WTC11 (cell line): Measurements from ENCODE around the gene FAM3C. TPM values are rescaled to one million over a fixed set of nuclear protein-coding genes. Genes with fewer than 3 reads are reported as not detected.

Experiments
- ATAC-seq: fragments of 200-7000 bp; cut with Tn5 transposase; 2 replicates; pipeline ENCODE4 v1.10.0; 2021; ENCODE audit warnings: mild to moderate bottlenecking, moderate library complexity
- CTCF ChIA-PET: fragments of 300-600 bp; sonication (Branson Sonifier 250); formaldehyde crosslinking; loops from one replicate; lab custom pipeline; 2021; ENCODE audit warnings: antibody characterized with exemption; lab: Charles Lee
- POLR2A ChIA-PET: fragments of 350-600 bp; sonication (Branson Sonifier 250); formaldehyde crosslinking; loops from one replicate; lab custom pipeline; 2021; ENCODE audit warnings: antibody characterized with exemption; lab: Charles Lee
- DNase-seq: peaks from one replicate; pipeline ENCODE4 v3.0.0; 2021; ENCODE audit warnings: low spot score
- H3K27ac Mint-ChIP-seq: 2 replicates; pipeline ENCODE4 v1.8.0; 2021; ENCODE audit warnings: mixed read lengths
- H3K27me3 Mint-ChIP-seq: 2 replicates; pipeline ENCODE4 v1.8.0; 2021; ENCODE audit warnings: low read depth, mild to moderate bottlenecking, moderate library complexity, mixed read lengths
- H3K36me3 Mint-ChIP-seq: 2 replicates; pipeline ENCODE4 v1.8.0; 2021; ENCODE audit warnings: mixed read lengths
- H3K4me1 Mint-ChIP-seq: 2 replicates; pipeline ENCODE4 v1.8.0; 2022; ENCODE audit warnings: mixed read lengths
- H3K4me3 Mint-ChIP-seq: 2 replicates; pipeline ENCODE4 v1.8.0; 2021; ENCODE audit warnings: mild to moderate bottlenecking, moderate library complexity, mixed read lengths
- H3K9me3 Mint-ChIP-seq: 2 replicates; pipeline ENCODE4 v1.8.0; 2021; ENCODE audit warnings: mixed read lengths
- CBFB ChIP-seq: sonication (generic); formaldehyde crosslinking; IDR thresholded peaks from 2 replicates; pipeline ENCODE4 v1.8.1; 2022; ENCODE audit warnings: mild to moderate bottlenecking, low read depth, missing genetic modification reagents
- CREB1 ChIP-seq: sonication (generic); formaldehyde crosslinking; IDR thresholded peaks from 2 replicates; pipeline ENCODE4 v1.8.0; 2023; ENCODE audit warnings: mild to moderate bottlenecking, missing genetic modification reagents
- CREM ChIP-seq: sonication (generic); formaldehyde crosslinking; IDR thresholded peaks from 2 replicates; pipeline ENCODE4 v1.8.1; 2022; ENCODE audit warnings: mild to moderate bottlenecking, missing genetic modification reagents, moderate library complexity
- ELF4 ChIP-seq: sonication (generic); formaldehyde crosslinking; IDR thresholded peaks from 2 replicates; pipeline ENCODE4 v1.8.1; 2022; ENCODE audit warnings: low read depth, mild to moderate bottlenecking, moderate library complexity, missing genetic modification reagents
- ETV6 ChIP-seq: sonication (generic); formaldehyde crosslinking; IDR thresholded peaks from 2 replicates; pipeline ENCODE4 v1.8.1; 2022; ENCODE audit warnings: mild to moderate bottlenecking, missing genetic modification reagents
- JAZF1 ChIP-seq: fragments of 250-450 bp; sonication (Bioruptor Pico); IDR thresholded peaks from 2 replicates; pipeline ENCODE4 v1.9.0; 2021; ENCODE audit warnings: moderate library complexity, mild to moderate bottlenecking, inconsistent platforms
- RORB ChIP-seq: fragments of 250-450 bp; sonication (Bioruptor Pico); IDR thresholded peaks from 2 replicates; pipeline ENCODE4 v1.9.0; 2021; ENCODE audit warnings: mild to moderate bottlenecking
- SP1 ChIP-seq: sonication (generic); formaldehyde crosslinking; conservative IDR thresholded peaks from 2 replicates; pipeline ENCODE4 v1.8.1; 2022; ENCODE audit warnings: missing genetic modification reagents
- TEAD4 ChIP-seq: sonication (generic); formaldehyde crosslinking; IDR thresholded peaks from 2 replicates; pipeline ENCODE4 v1.8.0; 2022; ENCODE audit warnings: mild to moderate bottlenecking, missing genetic modification reagents
- TP53 ChIP-seq: sonication (generic); formaldehyde crosslinking; IDR thresholded peaks from 2 replicates; pipeline ENCODE4 v1.8.1; 2023; ENCODE audit warnings: mild to moderate bottlenecking, missing genetic modification reagents
- ZNF232 ChIP-seq: sonication (generic); formaldehyde crosslinking; IDR thresholded peaks from 2 replicates; pipeline ENCODE4 v1.8.0; 2022; ENCODE audit warnings: mild to moderate bottlenecking, missing genetic modification reagents
- ZNF317 ChIP-seq: sonication (generic); formaldehyde crosslinking; IDR thresholded peaks from 2 replicates; pipeline ENCODE4 v1.8.1; 2023; ENCODE audit warnings: low read depth, mild to moderate bottlenecking, moderate library complexity, missing genetic modification reagents, borderline replicate concordance
- ZNF671 ChIP-seq: fragments of 250-450 bp; sonication (Bioruptor Pico); IDR thresholded peaks from 2 replicates; pipeline ENCODE4 v1.8.0; 2021; ENCODE audit warnings: mild to moderate bottlenecking
- total RNA-seq: library from RNA; stranded (reverse); gene quantifications from 3 replicates; pipeline ENCODE4 v1.2.3, GENCODE V29; 2021
- TF ChIP-seq, protein P1 (sequence below): sonication (generic); formaldehyde crosslinking; IDR thresholded peaks from 2 replicates; pipeline ENCODE4 v1.8.1; 2022; ENCODE audit warnings: low read depth, mild to moderate bottlenecking, moderate library complexity, missing genetic modification reagents, borderline replicate concordance
- TF ChIP-seq, protein P2 (sequence below): sonication (generic); formaldehyde crosslinking; IDR thresholded peaks from 2 replicates; pipeline ENCODE4 v1.8.1; 2022; ENCODE audit warnings: mild to moderate bottlenecking, missing genetic modification reagents, moderate library complexity, borderline replicate concordance
- TF ChIP-seq, protein P3 (sequence below): sonication (generic); formaldehyde crosslinking; conservative IDR thresholded peaks from 2 replicates; pipeline ENCODE4 v1.8.1; 2022; ENCODE audit warnings: mild to moderate bottlenecking, missing genetic modification reagents
- TF ChIP-seq, protein P4 (sequence below): sonication (generic); formaldehyde crosslinking; IDR thresholded peaks from 2 replicates; pipeline ENCODE4 v1.8.1; 2023; ENCODE audit warnings: mild to moderate bottlenecking, missing genetic modification reagents, moderate library complexity
- TF ChIP-seq, protein P5 (sequence below): sonication (generic); formaldehyde crosslinking; IDR thresholded peaks from 2 replicates; pipeline ENCODE4 v1.8.0; 2022; ENCODE audit warnings: mild to moderate bottlenecking, missing genetic modification reagents
- TF ChIP-seq, protein P6 (sequence below): sonication (generic); formaldehyde crosslinking; IDR thresholded peaks from 2 replicates; pipeline ENCODE4 v1.8.0; 2023; ENCODE audit warnings: mild to moderate bottlenecking, missing genetic modification reagents
- TF ChIP-seq, protein P7 (sequence below): sonication (generic); formaldehyde crosslinking; IDR thresholded peaks from 2 replicates; pipeline ENCODE4 v1.8.0; 2022; ENCODE audit warnings: mild to moderate bottlenecking, missing genetic modification reagents
- TF ChIP-seq, protein P8 (sequence below): fragments of 250-450 bp; sonication (Bioruptor Pico); IDR thresholded peaks from 2 replicates; pipeline ENCODE4 v1.8.0; 2021; ENCODE audit warnings: mild to moderate bottlenecking
- TF ChIP-seq, protein P9 (sequence below): sonication (generic); formaldehyde crosslinking; IDR thresholded peaks from 2 replicates; pipeline ENCODE4 v1.8.1; 2023; ENCODE audit warnings: mild to moderate bottlenecking, moderate library complexity, missing genetic modification reagents

The FAM3C gene
- total RNA-seq, 1 experiment from 2014 or later, result 65.7 TPM

DNA sequence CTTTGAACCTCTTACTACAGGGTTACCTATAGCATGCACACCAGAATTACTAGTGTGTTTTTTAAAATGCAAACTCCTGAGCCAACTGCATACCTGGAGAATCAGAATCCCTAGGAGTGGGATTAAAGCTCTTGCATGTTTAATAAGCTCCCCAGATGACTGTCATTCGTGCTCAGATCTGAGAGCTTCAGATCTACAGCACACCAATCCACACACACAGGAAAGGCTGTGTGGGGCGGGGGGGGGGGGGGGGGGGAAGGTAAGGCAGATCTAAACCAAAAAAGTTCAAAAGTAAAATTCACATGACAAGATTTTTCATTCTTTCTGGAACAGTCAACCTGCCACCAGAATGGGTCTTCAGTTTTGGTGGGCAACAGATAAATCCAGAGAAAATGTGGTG lies 5.5 kb downstream of the FAM3C start (continued):
- TF ChIP-seq, protein P1, sequence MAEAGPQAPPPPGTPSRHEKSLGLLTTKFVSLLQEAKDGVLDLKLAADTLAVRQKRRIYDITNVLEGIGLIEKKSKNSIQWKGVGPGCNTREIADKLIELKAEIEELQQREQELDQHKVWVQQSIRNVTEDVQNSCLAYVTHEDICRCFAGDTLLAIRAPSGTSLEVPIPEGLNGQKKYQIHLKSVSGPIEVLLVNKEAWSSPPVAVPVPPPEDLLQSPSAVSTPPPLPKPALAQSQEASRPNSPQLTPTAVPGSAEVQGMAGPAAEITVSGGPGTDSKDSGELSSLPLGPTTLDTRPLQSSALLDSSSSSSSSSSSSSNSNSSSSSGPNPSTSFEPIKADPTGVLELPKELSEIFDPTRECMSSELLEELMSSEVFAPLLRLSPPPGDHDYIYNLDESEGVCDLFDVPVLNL (CRISPR knock-in tag), result no peak
- TF ChIP-seq ZNF317 (no peak), SP1 (no peak), CREB1 (CRISPR knock-in tag) (no peak)
- TF ChIP-seq, all 79 proteins: peak for 0

DNA sequence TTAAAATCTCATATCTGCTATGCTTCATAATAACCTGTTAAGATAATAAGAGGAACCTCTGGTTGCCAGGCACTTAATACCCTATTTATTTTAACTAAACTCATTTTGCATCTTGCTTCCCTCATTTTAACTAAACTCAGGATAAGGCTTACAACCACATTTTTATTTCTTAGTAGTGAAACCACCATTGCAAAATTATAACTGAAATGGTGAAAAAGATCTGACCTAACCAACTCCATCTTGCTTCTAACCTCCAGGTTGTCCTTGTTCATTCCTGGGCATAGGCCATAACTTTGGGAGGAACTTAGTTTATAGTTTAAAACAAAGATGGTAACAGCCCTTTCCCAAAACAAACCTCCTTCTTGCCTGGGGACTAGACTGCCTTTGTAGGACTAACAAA lies 6.0 kb downstream of the FAM3C start:
- POLR2A ChIA-PET, result no interaction called here
- TF ChIP-seq, protein P2, sequence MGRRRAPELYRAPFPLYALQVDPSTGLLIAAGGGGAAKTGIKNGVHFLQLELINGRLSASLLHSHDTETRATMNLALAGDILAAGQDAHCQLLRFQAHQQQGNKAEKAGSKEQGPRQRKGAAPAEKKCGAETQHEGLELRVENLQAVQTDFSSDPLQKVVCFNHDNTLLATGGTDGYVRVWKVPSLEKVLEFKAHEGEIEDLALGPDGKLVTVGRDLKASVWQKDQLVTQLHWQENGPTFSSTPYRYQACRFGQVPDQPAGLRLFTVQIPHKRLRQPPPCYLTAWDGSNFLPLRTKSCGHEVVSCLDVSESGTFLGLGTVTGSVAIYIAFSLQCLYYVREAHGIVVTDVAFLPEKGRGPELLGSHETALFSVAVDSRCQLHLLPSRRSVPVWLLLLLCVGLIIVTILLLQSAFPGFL (CRISPR knock-in tag), result no peak
- TF ChIP-seq ELF4, result no peak
- no peak for TF ChIP-seq RORB (CRISPR knock-in tag)
- no peak for TF ChIP-seq CREM (CRISPR knock-in tag)
- TF ChIP-seq, protein P3, sequence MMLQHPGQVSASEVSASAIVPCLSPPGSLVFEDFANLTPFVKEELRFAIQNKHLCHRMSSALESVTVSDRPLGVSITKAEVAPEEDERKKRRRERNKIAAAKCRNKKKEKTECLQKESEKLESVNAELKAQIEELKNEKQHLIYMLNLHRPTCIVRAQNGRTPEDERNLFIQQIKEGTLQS, result no peak
- no peak for TF ChIP-seq ETV6 (CRISPR knock-in tag)
- no peak for TF ChIP-seq TP53
- no peak for TF ChIP-seq ZNF671 (CRISPR knock-in tag)
- TF ChIP-seq, protein P4, sequence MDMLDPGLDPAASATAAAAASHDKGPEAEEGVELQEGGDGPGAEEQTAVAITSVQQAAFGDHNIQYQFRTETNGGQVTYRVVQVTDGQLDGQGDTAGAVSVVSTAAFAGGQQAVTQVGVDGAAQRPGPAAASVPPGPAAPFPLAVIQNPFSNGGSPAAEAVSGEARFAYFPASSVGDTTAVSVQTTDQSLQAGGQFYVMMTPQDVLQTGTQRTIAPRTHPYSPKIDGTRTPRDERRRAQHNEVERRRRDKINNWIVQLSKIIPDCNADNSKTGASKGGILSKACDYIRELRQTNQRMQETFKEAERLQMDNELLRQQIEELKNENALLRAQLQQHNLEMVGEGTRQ, result no peak
- no peak for TF ChIP-seq TEAD4 (CRISPR knock-in tag)
- TF ChIP-seq, protein P5, sequence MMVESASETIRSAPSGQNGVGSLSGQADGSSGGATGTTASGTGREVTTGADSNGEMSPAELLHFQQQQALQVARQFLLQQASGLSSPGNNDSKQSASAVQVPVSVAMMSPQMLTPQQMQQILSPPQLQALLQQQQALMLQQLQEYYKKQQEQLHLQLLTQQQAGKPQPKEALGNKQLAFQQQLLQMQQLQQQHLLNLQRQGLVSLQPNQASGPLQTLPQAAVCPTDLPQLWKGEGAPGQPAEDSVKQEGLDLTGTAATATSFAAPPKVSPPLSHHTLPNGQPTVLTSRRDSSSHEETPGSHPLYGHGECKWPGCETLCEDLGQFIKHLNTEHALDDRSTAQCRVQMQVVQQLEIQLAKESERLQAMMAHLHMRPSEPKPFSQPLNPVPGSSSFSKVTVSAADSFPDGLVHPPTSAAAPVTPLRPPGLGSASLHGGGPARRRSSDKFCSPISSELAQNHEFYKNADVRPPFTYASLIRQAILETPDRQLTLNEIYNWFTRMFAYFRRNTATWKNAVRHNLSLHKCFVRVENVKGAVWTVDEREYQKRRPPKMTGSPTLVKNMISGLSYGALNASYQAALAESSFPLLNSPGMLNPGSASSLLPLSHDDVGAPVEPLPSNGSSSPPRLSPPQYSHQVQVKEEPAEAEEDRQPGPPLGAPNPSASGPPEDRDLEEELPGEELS (CRISPR knock-in tag), result no peak
- TF ChIP-seq JAZF1 (CRISPR knock-in tag), result no peak
- no peak overlapping the region for H3K27ac Mint-ChIP-seq
- H3K36me3 Mint-ChIP-seq, result peaks cover 12% of the 10 kb centered on the region
- peaks cover 11% of the 10 kb centered on the region for H3K9me3 Mint-ChIP-seq
- H3K4me3 Mint-ChIP-seq, result no peak overlapping the region
- H3K4me1 Mint-ChIP-seq, result peaks cover 59% of the 10 kb centered on the region
- DNase-seq, result no peak
- CTCF ChIA-PET, result interaction anchor here (0.9 kb wide), 1 partner anchor 48 kb away, joined by 3 read pairs; no protein-coding TSS in a partner anchor
- no peaks in the 10 kb centered on the region for H3K27me3 Mint-ChIP-seq
- no peak for ATAC-seq

DNA sequence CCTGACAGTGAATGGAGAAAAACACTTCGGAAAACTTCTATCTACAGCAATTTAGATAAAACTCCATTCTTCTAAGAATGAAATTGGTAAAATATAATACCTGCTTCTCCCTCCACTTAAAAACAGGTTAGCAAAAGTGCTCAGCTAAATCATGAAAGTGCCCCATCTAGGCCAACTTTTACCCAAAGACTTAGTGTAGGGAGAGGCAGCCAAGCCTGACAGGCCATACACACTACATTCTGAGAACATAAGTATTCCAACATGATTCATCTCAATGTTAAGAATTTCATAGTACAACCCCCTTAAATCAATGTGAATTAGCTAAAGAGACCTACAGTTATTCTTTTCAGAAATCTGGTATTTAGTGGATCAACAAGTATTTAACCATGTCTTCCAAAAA lies 7.2 kb downstream of the FAM3C start:
- no peak overlapping the region for H3K4me3 Mint-ChIP-seq
- ChIA-PET CTCF (interaction anchor here (0.9 to 1.3 kb wide), 3 partner anchors 22 to 59 kb away, joined by 3 read pairs; no protein-coding TSS in a partner anchor), POLR2A (no interaction called here)
- H3K27ac Mint-ChIP-seq, result no peak overlapping the region
- H3K4me1 Mint-ChIP-seq, result peaks cover 56% of the 10 kb centered on the region
- H3K27me3 Mint-ChIP-seq, result no peaks in the 10 kb centered on the region
- peaks cover 11% of the 10 kb centered on the region for H3K9me3 Mint-ChIP-seq
- DNase-seq (no peak), ATAC-seq (no peak)
- peaks cover 12% of the 10 kb centered on the region for H3K36me3 Mint-ChIP-seq
- TF ChIP-seq ZNF232 (CRISPR knock-in tag) (no peak), ETV6 (CRISPR knock-in tag) (no peak), CREM (CRISPR knock-in tag) (no peak), ZNF317 (no peak), CBFB (CRISPR knock-in tag) (no peak), RORB (CRISPR knock-in tag) (no peak)
- TF ChIP-seq, protein P6, sequence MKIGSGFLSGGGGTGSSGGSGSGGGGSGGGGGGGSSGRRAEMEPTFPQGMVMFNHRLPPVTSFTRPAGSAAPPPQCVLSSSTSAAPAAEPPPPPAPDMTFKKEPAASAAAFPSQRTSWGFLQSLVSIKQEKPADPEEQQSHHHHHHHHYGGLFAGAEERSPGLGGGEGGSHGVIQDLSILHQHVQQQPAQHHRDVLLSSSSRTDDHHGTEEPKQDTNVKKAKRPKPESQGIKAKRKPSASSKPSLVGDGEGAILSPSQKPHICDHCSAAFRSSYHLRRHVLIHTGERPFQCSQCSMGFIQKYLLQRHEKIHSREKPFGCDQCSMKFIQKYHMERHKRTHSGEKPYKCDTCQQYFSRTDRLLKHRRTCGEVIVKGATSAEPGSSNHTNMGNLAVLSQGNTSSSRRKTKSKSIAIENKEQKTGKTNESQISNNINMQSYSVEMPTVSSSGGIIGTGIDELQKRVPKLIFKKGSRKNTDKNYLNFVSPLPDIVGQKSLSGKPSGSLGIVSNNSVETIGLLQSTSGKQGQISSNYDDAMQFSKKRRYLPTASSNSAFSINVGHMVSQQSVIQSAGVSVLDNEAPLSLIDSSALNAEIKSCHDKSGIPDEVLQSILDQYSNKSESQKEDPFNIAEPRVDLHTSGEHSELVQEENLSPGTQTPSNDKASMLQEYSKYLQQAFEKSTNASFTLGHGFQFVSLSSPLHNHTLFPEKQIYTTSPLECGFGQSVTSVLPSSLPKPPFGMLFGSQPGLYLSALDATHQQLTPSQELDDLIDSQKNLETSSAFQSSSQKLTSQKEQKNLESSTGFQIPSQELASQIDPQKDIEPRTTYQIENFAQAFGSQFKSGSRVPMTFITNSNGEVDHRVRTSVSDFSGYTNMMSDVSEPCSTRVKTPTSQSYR (CRISPR knock-in tag), result no peak
- TF ChIP-seq, protein P7, sequence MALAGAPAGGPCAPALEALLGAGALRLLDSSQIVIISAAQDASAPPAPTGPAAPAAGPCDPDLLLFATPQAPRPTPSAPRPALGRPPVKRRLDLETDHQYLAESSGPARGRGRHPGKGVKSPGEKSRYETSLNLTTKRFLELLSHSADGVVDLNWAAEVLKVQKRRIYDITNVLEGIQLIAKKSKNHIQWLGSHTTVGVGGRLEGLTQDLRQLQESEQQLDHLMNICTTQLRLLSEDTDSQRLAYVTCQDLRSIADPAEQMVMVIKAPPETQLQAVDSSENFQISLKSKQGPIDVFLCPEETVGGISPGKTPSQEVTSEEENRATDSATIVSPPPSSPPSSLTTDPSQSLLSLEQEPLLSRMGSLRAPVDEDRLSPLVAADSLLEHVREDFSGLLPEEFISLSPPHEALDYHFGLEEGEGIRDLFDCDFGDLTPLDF (CRISPR knock-in tag), result no peak
- TF ChIP-seq, protein P8, sequence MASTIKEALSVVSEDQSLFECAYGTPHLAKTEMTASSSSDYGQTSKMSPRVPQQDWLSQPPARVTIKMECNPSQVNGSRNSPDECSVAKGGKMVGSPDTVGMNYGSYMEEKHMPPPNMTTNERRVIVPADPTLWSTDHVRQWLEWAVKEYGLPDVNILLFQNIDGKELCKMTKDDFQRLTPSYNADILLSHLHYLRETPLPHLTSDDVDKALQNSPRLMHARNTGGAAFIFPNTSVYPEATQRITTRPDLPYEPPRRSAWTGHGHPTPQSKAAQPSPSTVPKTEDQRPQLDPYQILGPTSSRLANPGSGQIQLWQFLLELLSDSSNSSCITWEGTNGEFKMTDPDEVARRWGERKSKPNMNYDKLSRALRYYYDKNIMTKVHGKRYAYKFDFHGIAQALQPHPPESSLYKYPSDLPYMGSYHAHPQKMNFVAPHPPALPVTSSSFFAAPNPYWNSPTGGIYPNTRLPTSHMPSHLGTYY, result no peak
- TF ChIP-seq, protein P9, sequence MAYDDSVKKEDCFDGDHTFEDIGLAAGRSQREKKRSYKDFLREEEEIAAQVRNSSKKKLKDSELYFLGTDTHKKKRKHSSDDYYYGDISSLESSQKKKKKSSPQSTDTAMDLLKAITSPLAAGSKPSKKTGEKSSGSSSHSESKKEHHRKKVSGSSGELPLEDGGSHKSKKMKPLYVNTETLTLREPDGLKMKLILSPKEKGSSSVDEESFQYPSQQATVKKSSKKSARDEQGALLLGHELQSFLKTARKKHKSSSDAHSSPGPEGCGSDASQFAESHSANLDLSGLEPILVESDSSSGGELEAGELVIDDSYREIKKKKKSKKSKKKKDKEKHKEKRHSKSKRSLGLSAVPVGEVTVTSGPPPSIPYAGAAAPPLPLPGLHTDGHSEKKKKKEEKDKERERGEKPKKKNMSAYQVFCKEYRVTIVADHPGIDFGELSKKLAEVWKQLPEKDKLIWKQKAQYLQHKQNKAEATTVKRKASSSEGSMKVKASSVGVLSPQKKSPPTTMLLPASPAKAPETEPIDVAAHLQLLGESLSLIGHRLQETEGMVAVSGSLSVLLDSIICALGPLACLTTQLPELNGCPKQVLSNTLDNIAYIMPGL (CRISPR knock-in tag), result no peak
